HepG2 (cell line): ENCODE measurements around the gene ST3GAL5. TPM values are rescaled to one million over a fixed set of nuclear protein-coding genes. Genes with fewer than 3 reads are reported as not detected.
A peak's percentile ranks its signal among the peaks of the same experiment; 100 is the strongest.

Experiments
- CHCHD3 ChIP-seq: sonication (generic); formaldehyde crosslinking; IDR thresholded peaks from 2 replicates; pipeline ENCODE4 v1.8.0; 2022; ENCODE audit warnings: mild to moderate bottlenecking, missing genetic modification reagents, moderate library complexity
- FOXA3 ChIP-seq: IDR thresholded peaks from 2 replicates; pipeline ENCODE4 v1.6.1; 2016; ENCODE audit warnings: missing genetic modification reagents, missing compliant biosample characterization
- HOXA9 ChIP-seq: sonication (generic); formaldehyde crosslinking; IDR thresholded peaks from 2 replicates; pipeline ENCODE4 v1.8.1; 2022; ENCODE audit warnings: missing genetic modification reagents, mild to moderate bottlenecking, moderate library complexity, borderline replicate concordance
- KDM3A ChIP-seq: IDR thresholded peaks from 2 replicates; pipeline ENCODE4 v1.6.1; 2018; ENCODE audit warnings: low read depth, missing compliant biosample characterization
- KLF12 ChIP-seq: sonication (generic); formaldehyde crosslinking; IDR thresholded peaks from 2 replicates; pipeline ENCODE4 v1.4.0; 2020; ENCODE audit warnings: missing genetic modification reagents, borderline replicate concordance
- KMT2B ChIP-seq: IDR thresholded peaks from 2 replicates; pipeline ENCODE4 v1.6.1; 2016; ENCODE audit warnings: missing genetic modification reagents, missing compliant biosample characterization
- NAIF1 ChIP-seq: sonication (generic); formaldehyde crosslinking; IDR thresholded peaks from 2 replicates; pipeline ENCODE4 v1.5.0; 2020; ENCODE audit warnings: mild to moderate bottlenecking, missing genetic modification reagents, borderline replicate concordance
- NFE2 ChIP-seq: sonication (generic); formaldehyde crosslinking; IDR thresholded peaks from 2 replicates; pipeline ENCODE4 v1.4.0; 2020; ENCODE audit warnings: missing genetic modification reagents
- NFRKB ChIP-seq: fragments of 450-650 bp; IDR thresholded peaks from 2 replicates; pipeline ENCODE4 v1.6.1; 2017
- NFYB ChIP-seq: sonication (generic); formaldehyde crosslinking; IDR thresholded peaks from 2 replicates; pipeline ENCODE4 v1.4.0; 2020; ENCODE audit warnings: missing genetic modification reagents
- PLRG1 ChIP-seq: fragments of 450-650 bp; conservative IDR thresholded peaks from 2 replicates; pipeline ENCODE4 v1.6.1; 2016
- TAF1 ChIP-seq: sonication (generic); formaldehyde crosslinking; IDR thresholded peaks from 2 replicates; pipeline ENCODE4 v1.4.0; 2020; ENCODE audit warnings: missing genetic modification reagents
- TBL1XR1 ChIP-seq: fragments of 150-350 bp; IDR thresholded peaks from 2 replicates; pipeline ENCODE4 v1.6.1; 2014; ENCODE audit warnings: borderline replicate concordance, low read length; ENCODE audit not compliant: partially characterized antibody
- TMF1 ChIP-seq: sonication (generic); formaldehyde crosslinking; IDR thresholded peaks from 2 replicates; pipeline ENCODE4 v1.8.1; 2022; ENCODE audit warnings: low read depth, missing genetic modification reagents
- TSC22D2 ChIP-seq: sonication (generic); formaldehyde crosslinking; IDR thresholded peaks from 2 replicates; pipeline ENCODE4 v1.5.1; 2020; ENCODE audit warnings: missing genetic modification reagents, mild to moderate bottlenecking, borderline replicate concordance
- ZBTB42 ChIP-seq: sonication (generic); formaldehyde crosslinking; IDR thresholded peaks from 2 replicates; pipeline ENCODE4 v1.5.0; 2020; ENCODE audit warnings: mild to moderate bottlenecking, missing genetic modification reagents
- ZFP1 ChIP-seq: IDR thresholded peaks from 2 replicates; pipeline ENCODE4 v1.6.1; 2016
- ZNF225 ChIP-seq: sonication (generic); formaldehyde crosslinking; IDR thresholded peaks from 2 replicates; pipeline ENCODE4 v1.4.0; 2020; ENCODE audit warnings: mild to moderate bottlenecking, missing genetic modification reagents
- ZNF326 ChIP-seq: sonication (generic); formaldehyde crosslinking; IDR thresholded peaks from 2 replicates; pipeline ENCODE4 v1.4.0; 2020; ENCODE audit warnings: missing genetic modification reagents, borderline replicate concordance
- ZNF331 ChIP-seq: sonication (generic); formaldehyde crosslinking; IDR thresholded peaks from 2 replicates; pipeline ENCODE4 v1.4.0; 2020; ENCODE audit warnings: missing genetic modification reagents
- ZNF546 ChIP-seq: sonication (generic); formaldehyde crosslinking; conservative IDR thresholded peaks from 2 replicates; pipeline ENCODE4 v1.8.1; 2023; ENCODE audit warnings: mild to moderate bottlenecking, missing genetic modification reagents
- ZNF780A ChIP-seq: sonication (generic); formaldehyde crosslinking; IDR thresholded peaks from 2 replicates; pipeline ENCODE4 v1.8.0; 2022; ENCODE audit warnings: mild to moderate bottlenecking, missing genetic modification reagents, moderate library complexity
- ZNF841 ChIP-seq: sonication (generic); formaldehyde crosslinking; IDR thresholded peaks from 2 replicates; pipeline ENCODE4 v1.8.1; 2023; ENCODE audit warnings: missing genetic modification reagents, borderline replicate concordance
- polyA plus RNA-seq, 8 experiments: library from polyadenylated mRNA; depleted of rRNA in 3 of 8; stranded (reverse) in 7 of 8; unstranded in 1 of 8; fragments of >200 nt; fragmentation: Illumina TruSeq in 4 of 8; extraction: Trizol in 4 of 8; gene quantifications; 2 replicates each; pipeline versions ENCODE4 v1.2.1 to v1.2.3, GENCODE V29; 2011 to 2016; ENCODE audit warnings: low read depth in 4 of 8, missing spikeins in 1 of 8, mixed read lengths in 1 of 8; ENCODE audit not compliant: insufficient read depth in 1 of 8
- total RNA-seq, 5 experiments: library from RNA; depleted of rRNA; stranded (reverse); fragments of >200 nt; fragmentation: Illumina TruSeq; extraction: Trizol; gene quantifications; 2 replicates each; pipeline ENCODE4 v1.2.3, GENCODE V29; 2016; ENCODE audit warnings: low read depth in 1 of 5
- TF ChIP-seq, protein P1 (sequence below): sonication (generic); formaldehyde crosslinking; IDR thresholded peaks from 2 replicates; pipeline ENCODE4 v1.5.0; 2020; ENCODE audit warnings: mild to moderate bottlenecking, missing genetic modification reagents
- TF ChIP-seq, protein P2 (sequence below): sonication (generic); formaldehyde crosslinking; IDR thresholded peaks from 2 replicates; pipeline ENCODE4 v1.4.0; 2020; ENCODE audit warnings: missing genetic modification reagents
- TF ChIP-seq, protein P3 (sequence below): sonication (generic); formaldehyde crosslinking; IDR thresholded peaks from 2 replicates; pipeline ENCODE4 v1.9.0; 2021; ENCODE audit warnings: missing genetic modification reagents, mild to moderate bottlenecking, borderline replicate concordance

Gene ST3GAL5
- total and polyA plus RNA-seq, 2 of the 13 experiments (the other 11 are each of a cell fraction or from before 2014, with no cell fraction given) = 1.3 to 2.0 TPM

DNA sequence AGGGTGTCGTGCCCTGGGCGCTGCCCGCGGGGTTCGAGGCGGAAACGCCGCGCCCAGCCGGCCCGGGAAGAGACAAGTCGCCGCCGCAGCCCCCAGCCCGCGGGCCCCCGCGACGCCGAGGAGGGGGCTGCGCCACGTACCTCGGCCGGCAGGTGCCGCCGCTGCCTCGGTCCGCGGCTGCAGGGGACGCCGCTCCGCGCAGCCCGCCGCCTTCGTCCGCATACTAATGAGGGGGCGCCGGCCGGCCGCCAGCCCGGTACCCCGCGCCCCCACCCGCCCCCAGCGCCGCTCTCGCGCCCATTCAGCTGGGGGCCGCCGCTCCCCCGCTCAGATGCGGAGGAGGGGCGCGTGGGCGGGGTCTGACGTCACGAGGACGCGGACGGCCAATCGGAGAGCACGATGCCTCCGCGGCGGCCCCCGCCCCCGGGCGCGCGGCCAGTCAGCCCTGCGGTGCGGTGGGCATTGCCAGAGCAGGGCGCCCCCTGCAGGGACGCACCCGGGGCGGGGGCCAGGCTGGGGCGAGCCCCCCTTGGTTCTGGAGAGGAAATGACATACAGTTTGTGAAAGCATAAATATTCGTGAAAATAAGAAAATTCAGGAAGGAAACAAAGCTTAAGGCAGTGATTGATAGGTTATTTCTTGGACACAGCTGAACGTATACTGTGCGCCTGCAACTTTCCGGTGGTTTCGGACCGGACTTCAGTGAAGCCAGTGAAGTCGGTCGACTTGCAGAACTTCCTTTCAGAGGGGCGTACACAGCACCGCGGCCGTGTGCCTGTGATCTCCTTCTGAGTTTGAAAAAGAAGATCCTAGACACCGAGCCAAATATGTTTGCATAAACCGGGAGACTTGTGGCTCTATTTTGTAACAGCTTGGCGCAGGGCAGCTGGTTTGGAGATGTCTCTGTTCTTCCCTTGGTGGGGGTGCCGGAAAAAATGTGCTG lies at the start of gene ST3GAL5 (continued):
- TF ChIP-seq, protein P1, sequence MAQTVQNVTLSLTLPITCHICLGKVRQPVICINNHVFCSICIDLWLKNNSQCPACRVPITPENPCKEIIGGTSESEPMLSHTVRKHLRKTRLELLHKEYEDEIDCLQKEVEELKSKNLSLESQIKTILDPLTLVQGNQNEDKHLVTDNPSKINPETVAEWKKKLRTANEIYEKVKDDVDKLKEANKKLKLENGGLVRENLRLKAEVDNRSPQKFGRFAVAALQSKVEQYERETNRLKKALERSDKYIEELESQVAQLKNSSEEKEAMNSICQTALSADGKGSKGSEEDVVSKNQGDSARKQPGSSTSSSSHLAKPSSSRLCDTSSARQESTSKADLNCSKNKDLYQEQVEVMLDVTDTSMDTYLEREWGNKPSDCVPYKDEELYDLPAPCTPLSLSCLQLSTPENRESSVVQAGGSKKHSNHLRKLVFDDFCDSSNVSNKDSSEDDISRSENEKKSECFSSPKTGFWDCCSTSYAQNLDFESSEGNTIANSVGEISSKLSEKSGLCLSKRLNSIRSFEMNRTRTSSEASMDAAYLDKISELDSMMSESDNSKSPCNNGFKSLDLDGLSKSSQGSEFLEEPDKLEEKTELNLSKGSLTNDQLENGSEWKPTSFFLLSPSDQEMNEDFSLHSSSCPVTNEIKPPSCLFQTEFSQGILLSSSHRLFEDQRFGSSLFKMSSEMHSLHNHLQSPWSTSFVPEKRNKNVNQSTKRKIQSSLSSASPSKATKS (CRISPR knock-in tag) = no peak
- TF ChIP-seq KMT2B (CRISPR knock-in tag) (peak; percentile 70), KLF12 (CRISPR knock-in tag) (peak; percentile 73; the same call in 1 of the 2 replicates), NFYB (CRISPR knock-in tag) (peak; percentile 74), FOXA3 (peak; percentile 25; the same call in 1 of the 2 replicates), TBL1XR1 (peak; percentile 23), ZNF326 (CRISPR knock-in tag) (no peak), ZNF780A (CRISPR knock-in tag) (no peak), ZBTB42 (CRISPR knock-in tag) (no peak), TMF1 (CRISPR knock-in tag) (no peak; the same call in 1 of the 2 replicates), NFRKB (no peak), KDM3A (CRISPR knock-in tag) (no peak), ZNF841 (CRISPR knock-in tag) (no peak), ZNF546 (no peak), TAF1 (peak; percentile 39; the same call in 1 of the 2 replicates), ZFP1 (CRISPR knock-in tag) (no peak), HOXA9 (CRISPR knock-in tag) (no peak), CHCHD3 (CRISPR knock-in tag) (no peak), PLRG1 (no peak), ZNF225 (CRISPR knock-in tag) (no peak), ZNF331 (CRISPR knock-in tag) (no peak), TSC22D2 (CRISPR knock-in tag) (0 out of 2 replicates have a peak, but pooled peaks have one; percentile 16), NAIF1 (CRISPR knock-in tag) (no peak), NFE2 (CRISPR knock-in tag) (no peak)
- TF ChIP-seq, protein P2, sequence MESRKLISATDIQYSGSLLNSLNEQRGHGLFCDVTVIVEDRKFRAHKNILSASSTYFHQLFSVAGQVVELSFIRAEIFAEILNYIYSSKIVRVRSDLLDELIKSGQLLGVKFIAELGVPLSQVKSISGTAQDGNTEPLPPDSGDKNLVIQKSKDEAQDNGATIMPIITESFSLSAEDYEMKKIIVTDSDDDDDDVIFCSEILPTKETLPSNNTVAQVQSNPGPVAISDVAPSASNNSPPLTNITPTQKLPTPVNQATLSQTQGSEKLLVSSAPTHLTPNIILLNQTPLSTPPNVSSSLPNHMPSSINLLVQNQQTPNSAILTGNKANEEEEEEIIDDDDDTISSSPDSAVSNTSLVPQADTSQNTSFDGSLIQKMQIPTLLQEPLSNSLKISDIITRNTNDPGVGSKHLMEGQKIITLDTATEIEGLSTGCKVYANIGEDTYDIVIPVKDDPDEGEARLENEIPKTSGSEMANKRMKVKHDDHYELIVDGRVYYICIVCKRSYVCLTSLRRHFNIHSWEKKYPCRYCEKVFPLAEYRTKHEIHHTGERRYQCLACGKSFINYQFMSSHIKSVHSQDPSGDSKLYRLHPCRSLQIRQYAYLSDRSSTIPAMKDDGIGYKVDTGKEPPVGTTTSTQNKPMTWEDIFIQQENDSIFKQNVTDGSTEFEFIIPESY (CRISPR knock-in tag) = peak; percentile 33; the same call in 1 of the 2 replicates
- TF ChIP-seq, protein P3, sequence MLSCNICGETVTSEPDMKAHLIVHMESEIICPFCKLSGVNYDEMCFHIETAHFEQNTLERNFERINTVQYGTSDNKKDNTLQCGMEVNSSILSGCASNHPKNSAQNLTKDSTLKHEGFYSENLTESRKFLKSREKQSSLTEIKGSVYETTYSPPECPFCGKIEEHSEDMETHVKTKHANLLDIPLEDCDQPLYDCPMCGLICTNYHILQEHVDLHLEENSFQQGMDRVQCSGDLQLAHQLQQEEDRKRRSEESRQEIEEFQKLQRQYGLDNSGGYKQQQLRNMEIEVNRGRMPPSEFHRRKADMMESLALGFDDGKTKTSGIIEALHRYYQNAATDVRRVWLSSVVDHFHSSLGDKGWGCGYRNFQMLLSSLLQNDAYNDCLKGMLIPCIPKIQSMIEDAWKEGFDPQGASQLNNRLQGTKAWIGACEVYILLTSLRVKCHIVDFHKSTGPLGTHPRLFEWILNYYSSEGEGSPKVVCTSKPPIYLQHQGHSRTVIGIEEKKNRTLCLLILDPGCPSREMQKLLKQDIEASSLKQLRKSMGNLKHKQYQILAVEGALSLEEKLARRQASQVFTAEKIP (CRISPR knock-in tag) = no peak
